NCI-H146 treated with DMSO at 0.1 percent for 48 hours (cell line): ENCODE results near the gene NDUFAF3.

ENCODE experiments used
- DNase-seq: peaks from one replicate; lab custom pipeline; 2025; ENCODE audit not compliant: unreplicated experiment; lab: John Stamatoyannopoulos, UW

Gene NDUFAF3

DNA sequence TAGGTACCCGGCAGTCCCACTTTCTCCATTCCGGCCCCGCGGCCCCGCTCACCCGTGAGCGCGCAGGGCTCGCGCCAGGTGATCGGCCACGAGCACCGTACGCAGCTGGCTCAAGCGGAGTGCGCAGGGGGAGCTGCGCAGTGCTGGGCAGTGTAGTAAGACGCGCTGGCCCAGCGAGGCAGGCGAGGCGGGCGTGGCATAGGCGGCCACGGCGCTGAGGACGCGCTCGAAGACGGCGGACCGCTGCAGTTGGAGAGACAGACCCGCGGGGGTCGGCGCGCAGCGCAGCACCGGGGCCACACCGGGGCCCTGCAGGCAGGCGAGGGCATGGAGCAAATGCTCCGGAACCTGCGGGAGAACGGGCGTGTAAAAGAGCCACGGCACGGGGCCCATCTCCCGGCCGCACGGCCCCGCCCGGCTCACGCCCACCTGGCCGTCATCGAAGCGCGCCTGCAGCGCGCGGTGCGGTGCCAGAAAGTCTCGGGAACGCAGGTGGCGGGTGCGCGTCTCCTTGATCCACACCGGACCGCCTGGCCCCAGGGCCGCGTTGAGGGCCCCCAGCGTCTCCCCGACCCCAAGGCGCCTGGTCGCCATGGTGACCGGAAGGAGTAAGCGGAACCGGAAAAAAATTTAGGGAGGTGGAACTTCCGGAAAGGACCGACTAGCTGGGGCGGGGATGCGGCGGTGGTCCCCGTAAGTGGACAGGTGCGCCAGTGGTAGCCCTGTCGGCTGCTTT lies 3.8 kb upstream of the NDUFAF3 start, which contains the start of gene DALRD3:
TSS of gene DALRD3 (minus strand) at position 610 of the 736 bp plus-strand sequence. CDS start at position 594, 16 bp downstream.
- DNase-seq = peak; percentile 49

DNA sequence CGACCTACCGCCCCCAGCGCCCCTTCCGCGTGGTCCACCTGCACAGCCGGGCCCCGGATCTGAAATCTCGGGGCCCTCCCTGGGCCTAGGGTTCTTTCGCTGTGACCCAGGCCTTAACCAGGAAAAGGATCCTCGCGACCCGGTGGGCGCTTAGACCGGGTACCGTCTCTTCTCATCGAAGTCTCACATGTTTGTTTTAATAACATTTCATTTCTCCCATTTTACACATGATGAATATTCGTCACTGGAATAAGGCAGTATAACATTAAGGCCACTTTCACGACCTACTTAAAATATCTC lies 3.3 kb upstream of the NDUFAF3 start:
- DNase-seq = no peak

DNA sequence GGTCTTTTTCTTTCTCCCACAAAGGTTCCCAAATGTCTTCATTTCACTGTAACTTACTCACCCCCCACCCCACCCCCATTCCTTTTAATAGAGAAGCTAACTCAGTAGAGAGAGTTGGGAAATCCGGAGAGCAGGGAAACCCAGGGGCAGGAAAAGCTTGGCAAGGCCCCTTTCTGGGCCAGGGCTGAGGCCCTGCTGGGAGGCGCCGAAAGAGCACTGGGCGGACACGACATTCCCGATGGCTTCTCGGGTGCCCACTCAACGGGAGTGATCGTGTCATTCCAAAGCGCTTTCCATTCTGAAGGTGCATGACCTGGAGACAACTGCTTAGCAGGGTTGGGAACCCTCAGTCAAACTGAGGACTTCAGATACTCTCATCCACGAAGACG lies 2.0 kb upstream of the NDUFAF3 start:
- no peak for DNase-seq

GRCh38 chr3:49020330-49021212 lies 1.4 kb upstream of the NDUFAF3 start:
- DNase-seq = no peak

- peak; percentile 88 for DNase-seq
These were observed 608 bp upstream of the NDUFAF3 start for GRCh38 chr3:49021213-49021812.

DNA sequence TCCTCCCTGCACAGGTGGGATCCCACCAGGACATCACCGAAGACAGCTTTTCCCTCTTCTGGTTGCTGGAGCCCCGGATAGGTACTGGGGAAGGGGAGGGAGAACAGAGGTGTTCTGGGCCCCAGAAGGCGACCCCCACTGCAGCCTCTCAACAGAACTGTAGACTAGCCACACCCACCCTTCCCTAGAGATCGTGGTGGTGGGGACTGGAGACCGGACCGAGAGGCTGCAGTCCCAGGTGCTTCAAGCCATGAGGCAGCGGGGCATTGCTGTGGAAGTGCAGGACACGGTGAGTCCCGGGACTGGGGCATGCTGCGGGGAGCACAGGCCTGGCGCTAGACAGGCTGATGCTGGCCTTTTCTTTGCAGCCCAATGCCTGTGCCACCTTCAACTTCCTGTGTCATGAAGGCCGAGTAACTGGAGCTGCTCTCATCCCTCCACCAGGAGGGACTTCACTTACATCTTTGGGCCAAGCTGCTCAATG lies 809 bp downstream of the NDUFAF3 start:
- DNase-seq = no peak

GRCh38 chr3:49023775-49024174 lies 1.9 kb downstream of the NDUFAF3 start:
- DNase-seq = no peak

DNA sequence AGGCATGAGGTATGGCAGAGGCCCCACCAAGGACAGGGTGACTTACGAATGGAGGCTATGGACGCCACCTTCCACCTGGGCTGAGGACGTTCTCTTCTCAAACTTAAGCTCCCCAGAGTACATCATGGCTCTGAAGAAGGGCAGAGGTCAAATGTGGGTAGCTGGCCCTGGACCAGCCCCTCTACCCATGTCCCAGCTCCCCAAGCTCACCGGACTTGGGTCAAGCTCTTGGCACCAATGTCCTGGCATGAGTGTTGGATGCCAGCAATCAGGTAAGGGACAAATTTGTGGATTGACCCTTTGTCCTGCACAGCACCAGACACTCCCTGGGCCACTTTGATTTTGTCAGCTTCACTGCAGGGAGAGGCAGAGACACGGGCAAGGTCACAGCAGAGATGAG lies 2.5 kb downstream of the NDUFAF3 start:
- no peak for DNase-seq

DNA sequence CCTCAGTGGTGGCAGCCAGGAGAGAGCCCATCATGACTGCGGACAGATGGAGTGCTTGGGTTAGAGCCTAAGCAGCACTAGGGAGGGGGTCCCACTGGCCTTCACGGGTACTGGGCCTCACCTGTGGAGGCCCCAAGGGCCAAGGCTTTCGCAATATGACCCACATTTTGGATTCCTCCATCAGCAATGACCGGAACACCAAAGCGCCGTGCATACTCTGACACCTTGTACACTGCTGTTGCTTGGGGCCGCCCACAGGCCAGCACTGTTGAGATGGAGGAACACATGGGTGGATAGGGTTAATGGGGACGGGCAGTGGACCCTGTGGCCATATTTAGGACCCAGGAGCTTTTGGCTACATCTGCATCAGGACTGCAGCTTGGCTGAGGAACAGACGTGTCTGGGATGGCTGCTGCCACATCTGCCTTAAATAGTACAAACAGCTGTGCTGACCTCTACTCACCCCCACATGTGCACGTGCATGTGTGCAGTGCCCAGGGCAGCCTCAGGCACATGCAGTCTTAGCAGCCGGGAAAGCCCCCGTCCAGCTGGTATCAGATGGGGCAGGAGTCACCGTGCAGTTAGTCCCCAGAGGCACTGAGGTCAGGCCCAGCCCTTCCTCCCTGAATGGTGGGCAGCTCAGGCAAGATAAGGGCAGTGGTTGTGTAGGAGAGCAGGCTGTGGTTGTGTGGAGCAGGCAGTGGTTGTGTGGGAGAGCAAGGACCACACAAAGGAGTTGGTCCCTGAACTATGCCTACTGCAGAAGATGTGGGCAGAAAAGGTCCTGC lies 3.3 kb downstream of the NDUFAF3 start:
- DNase-seq = no peak

- DNase-seq = no peak
These were observed 4.0 kb downstream of the NDUFAF3 start for GRCh38 chr3:49025793-49026520.

DNA sequence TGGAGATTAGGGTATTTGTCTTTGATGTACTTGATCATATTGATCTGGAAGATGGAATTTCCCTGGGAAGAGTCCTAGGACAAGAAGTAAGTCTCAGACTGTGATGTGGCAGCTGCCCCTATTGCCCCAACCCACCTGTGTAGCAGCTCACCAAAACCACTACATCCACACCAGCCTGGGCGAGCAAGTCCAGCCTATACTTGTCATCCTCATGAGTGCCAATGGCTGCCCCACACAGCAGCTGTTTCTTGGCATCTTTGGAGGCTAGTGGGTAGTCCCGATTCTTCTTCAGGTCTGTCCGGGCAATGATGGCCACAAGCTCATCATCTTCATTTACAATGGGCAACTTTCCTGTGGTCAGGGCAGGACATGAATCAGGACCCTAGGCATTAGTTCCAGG lies 4.6 kb downstream of the NDUFAF3 start:
- no peak for DNase-seq

- DNase-seq = no peak
These were observed 5.7 kb downstream of the NDUFAF3 start for GRCh38 chr3:49027634-49028033.

DNA sequence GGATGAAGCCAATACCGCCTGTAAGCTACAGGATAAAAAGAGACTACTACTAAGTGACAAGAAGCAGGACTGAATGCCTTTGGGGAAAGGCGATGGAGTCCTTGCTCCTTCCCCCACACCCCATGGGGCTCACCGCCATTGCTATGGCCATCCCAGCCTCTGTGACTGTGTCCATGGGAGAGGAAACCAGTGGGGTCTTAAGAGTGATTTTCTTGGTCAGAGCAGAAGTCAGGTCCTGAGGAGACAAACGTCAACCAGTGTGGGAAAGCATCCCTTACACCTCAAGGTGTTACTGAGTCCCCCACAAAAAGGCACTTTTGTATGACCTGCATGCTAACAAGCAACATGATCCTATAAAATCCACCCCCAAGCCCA lies 6.4 kb downstream of the NDUFAF3 start:
- no peak for DNase-seq

DNA sequence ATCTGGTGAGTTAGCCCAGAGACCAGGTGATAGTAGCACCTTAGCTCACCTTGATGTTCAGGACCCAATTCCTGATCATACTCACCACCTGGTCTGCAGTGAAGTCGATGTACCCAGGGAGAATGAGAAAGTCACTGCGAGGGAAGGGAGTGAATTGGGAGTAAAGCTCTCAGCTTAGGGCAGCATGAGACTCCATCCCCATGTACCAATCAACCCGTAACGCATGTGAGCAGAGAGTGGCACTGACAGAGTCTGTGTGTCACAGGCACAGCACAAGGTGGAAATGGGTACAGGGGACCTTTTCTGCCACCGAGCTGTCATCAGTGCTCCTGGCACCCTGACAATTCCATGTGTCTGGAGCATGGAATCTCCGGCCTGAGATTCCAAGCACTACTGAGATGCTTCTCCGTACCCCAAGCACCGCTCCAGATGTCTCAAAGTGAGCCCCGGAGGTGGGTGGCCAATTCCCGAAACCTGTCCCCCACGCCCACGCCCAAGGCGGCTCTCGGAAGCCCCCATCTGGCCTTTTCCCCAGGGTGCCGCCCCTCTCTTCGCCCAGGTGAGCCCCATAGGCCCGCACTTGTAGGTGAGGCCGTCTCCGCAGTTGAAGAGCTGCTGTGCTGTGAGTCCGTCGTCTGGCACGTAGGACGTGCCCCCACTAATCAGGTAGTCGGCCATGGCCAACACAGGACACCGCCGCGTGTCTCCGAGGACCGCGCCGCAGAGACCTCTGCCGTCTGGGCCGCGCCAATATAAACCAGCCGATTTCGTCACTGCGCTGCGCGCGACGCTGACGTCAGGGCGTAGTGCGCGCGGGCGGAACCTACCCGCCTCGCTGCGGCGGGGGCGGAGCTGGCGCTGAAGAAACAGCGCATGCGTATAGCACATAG lies 7.0 kb downstream of the NDUFAF3 start, which contains the start of gene IMPDH2:
TSS of gene IMPDH2 (minus strand) at position 726 of the 890 bp plus-strand sequence. CDS start at position 678, 48 bp downstream.
- peak; percentile 63 for DNase-seq

DNA sequence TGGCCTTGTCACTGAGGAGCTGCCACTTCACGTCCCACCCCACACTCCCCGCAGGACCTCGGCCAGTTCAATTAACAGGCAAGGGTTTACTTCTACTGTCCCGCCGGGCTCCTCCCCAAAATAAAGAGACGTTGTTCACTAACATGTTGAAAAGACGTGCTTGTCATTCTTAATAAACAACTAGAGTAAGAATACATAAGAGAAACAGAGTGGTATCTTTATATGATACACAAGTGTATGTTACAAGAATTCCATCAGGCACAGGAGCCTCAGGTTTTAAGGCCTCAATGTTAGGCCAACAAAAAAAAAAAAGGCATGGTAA lies 7.6 kb downstream of the NDUFAF3 start:
- no peak for DNase-seq

GRCh38 chr3:49030321-49030720 lies 8.4 kb downstream of the NDUFAF3 start:
- DNase-seq = no peak

GRCh38 chr3:49032646-49033304 lies 10.9 kb downstream of the NDUFAF3 start:
- DNase-seq = no peak

DNA sequence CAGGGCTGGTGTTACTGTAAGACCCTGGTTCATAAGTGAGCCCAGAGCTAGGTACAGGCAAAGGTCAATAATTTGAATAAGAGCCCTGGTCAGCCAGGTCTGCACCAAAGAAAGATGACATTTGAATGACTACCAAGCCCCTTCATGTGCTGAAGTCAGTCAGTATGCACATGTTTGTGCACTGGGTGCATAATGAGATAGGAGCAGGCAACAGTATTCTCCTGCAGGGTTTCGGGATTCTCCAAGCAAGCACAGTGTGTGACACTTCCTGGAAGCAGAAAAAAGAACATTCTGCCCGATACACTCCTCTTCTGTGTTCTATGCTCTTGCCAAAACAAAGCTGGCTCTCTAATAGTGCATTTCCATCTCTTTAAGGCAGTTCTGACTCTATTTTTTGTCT lies 12.7 kb downstream of the NDUFAF3 start:
- no peak for DNase-seq

DNA sequence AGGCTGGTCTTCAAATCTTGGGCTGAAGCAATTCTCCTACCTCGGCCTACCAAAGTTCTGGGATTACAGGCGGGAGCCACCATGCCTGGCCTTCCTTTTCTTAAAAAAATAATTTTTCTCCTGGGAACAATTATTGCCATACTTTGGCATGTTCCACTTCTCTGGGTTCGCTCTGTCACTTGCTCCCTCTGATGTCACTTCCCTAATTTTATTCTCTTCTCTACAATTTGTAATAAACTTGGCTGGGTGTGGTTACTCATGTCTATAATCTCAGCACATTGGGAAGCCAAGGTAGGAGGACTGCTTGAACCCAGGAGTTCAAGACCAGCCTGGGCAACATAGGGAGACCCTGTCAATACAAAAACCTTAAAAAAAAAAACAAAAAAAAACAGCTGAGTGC lies 13.4 kb downstream of the NDUFAF3 start:
- DNase-seq = no peak
